K562 (cell line): Measurements from ENCODE around the gene NR2C2AP. TPM values are rescaled to one million over a fixed set of nuclear protein-coding genes. Genes with fewer than 3 reads are reported as not detected.

Experiments used
- ATAC-seq: fragments of 200-7000 bp; cut with Tn5 transposase; 3 replicates; pipeline ENCODE4 v1.9.1; 2020; ENCODE audit warnings: moderate library complexity
- BruUV-seq: library from RNA; stranded (reverse); fragments of 400-500 nt; replicated peaks from 2 replicates; lab custom pipeline; 2021; lab: Mats Ljungman, UMichigan
- CTCF ChIA-PET: fragments of 300-600 bp; formaldehyde crosslinking; extraction: SDS; loops from one replicate; lab custom pipeline; 2021; ENCODE audit warnings: low intra/inter-chr PET ratio; lab: Yijun Ruan, JAX
- POLR2A ChIA-PET: fragments of 300-600, 350-650 bp; sonication (Branson Sonifier 250); formaldehyde crosslinking; extraction: SDS; loops from one replicate; lab custom pipeline; 2021; ENCODE audit warnings: antibody characterized with exemption, inconsistent platforms; lab: Yijun Ruan, JAX
- DNase-seq, 4 experiments: peaks; one replicate each; pipeline versions ENCODE4 v3.0.0 to v3.0.0-alpha.2; 2011 to 2018; ENCODE audit warnings: low spot score in 3 of 4, mixed read lengths in 3 of 4; ENCODE audit errors: extremely low read depth in 1 of 4
- FAIRE-seq: peaks from 2 replicates; lab custom pipeline; 2011; peaks lifted over from hg19 to GRCh38; lab: Jason Lieb, UNC
- H2AFZ ChIP-seq: 2 replicates; pipeline ENCODE4 v1.6.0; 2011; ENCODE audit warnings: low read depth, low read length, control low read depth, inconsistent platforms
- H3K27ac ChIP-seq: fragments of 200-600 bp; 3 replicates; pipeline ENCODE4 v1.8.0; 2011; ENCODE audit warnings: low read depth, mild to moderate bottlenecking, control low read depth, inconsistent platforms, low read length, moderate library complexity, mixed read lengths; ENCODE audit errors: extremely low read depth
- H3K27me3 ChIP-seq, 2 experiments: fragments of 300-600 bp in 1 of 2; 2 replicates in 1 of 2; 3 replicates in 1 of 2; pipeline versions ENCODE4 v1.6.0 to v1.8.0; 2011; ENCODE audit warnings: inconsistent platforms in 2 of 2, low read length in 2 of 2, mild to moderate bottlenecking in 1 of 2, mixed read lengths in 1 of 2, moderate library complexity in 1 of 2; ENCODE audit not compliant: control insufficient read depth in 2 of 2, insufficient read depth in 2 of 2
- H3K36me3 ChIP-seq: fragments of 300-600 bp; 3 replicates; pipeline ENCODE4 v1.8.0; 2011; ENCODE audit warnings: mild to moderate bottlenecking, low read length, inconsistent platforms; ENCODE audit not compliant: control insufficient read depth, insufficient read depth
- H3K4me1 ChIP-seq, 2 experiments: fragments of 200-600 bp in 1 of 2; replicated peaks in 1 of 2; 2 replicates in 1 of 2; 3 replicates in 1 of 2; pipeline versions ENCODE4 v1.5.1 to v1.8.0; 2011; ENCODE audit warnings: inconsistent platforms in 2 of 2, low read length in 2 of 2, mild to moderate bottlenecking in 1 of 2, mixed read lengths in 1 of 2, moderate library complexity in 1 of 2; ENCODE audit not compliant: control insufficient read depth in 2 of 2, insufficient read depth in 2 of 2
- H3K4me2 ChIP-seq: 2 replicates; pipeline ENCODE4 v1.6.1; 2011; ENCODE audit warnings: low read length, control low read depth, inconsistent platforms, mixed read lengths; ENCODE audit not compliant: insufficient read depth
- H3K4me3 ChIP-seq: fragments of 200-600 bp; sonication (generic), shearing (Covaris generic); 2 replicates; pipeline ENCODE4 v1.5.1; 2016; ENCODE audit warnings: control low read depth, inconsistent platforms
- H3K79me2 ChIP-seq: fragments of 200-600 bp; 3 replicates; pipeline ENCODE4 v1.8.0; 2011; ENCODE audit warnings: low read length, inconsistent platforms; ENCODE audit not compliant: control insufficient read depth, insufficient read depth
- H3K9ac ChIP-seq, 2 experiments: 2 replicates each; pipeline versions ENCODE4 v1.6.0 to v1.6.1; 2011; ENCODE audit warnings: low read depth in 2 of 2, low read length in 2 of 2, control low read depth in 1 of 2, inconsistent platforms in 1 of 2, mild to moderate bottlenecking in 1 of 2, mixed read lengths in 1 of 2; ENCODE audit not compliant: insufficient read depth in 1 of 2
- H3K9me1 ChIP-seq: one replicate; pipeline ENCODE4 v1.6.0; 2011; ENCODE audit warnings: inconsistent platforms, mild to moderate bottlenecking, low read length, moderate library complexity; ENCODE audit not compliant: control insufficient read depth, insufficient read depth
- H3K9me3 ChIP-seq: replicated peaks from 2 replicates; pipeline ENCODE4 v1.5.1; 2011; ENCODE audit warnings: low read depth, low read length, inconsistent platforms; ENCODE audit not compliant: control insufficient read depth, insufficient read depth
- H4K20me1 ChIP-seq: replicated peaks from 2 replicates; pipeline ENCODE4 v1.6.1; 2011; ENCODE audit warnings: low read length, inconsistent platforms, mixed read lengths; ENCODE audit not compliant: control insufficient read depth, insufficient read depth
- ELF4 ChIP-seq: fragments of 450-650 bp; formaldehyde crosslinking; IDR thresholded peaks from 2 replicates; pipeline ENCODE4 v1.4.0; 2022; ENCODE audit warnings: missing genetic modification characterization
- NFE2L1 ChIP-seq: fragments of 450-650 bp; IDR thresholded peaks from 2 replicates; pipeline ENCODE4 v1.6.1; 2016; ENCODE audit warnings: missing genetic modification characterization, low read depth, mild to moderate bottlenecking, missing compliant biosample characterization, moderate library complexity, borderline replicate concordance
- OTX1 ChIP-seq: fragments of 450-650 bp; formaldehyde crosslinking; IDR thresholded peaks from 2 replicates; pipeline ENCODE4 v1.4.0; 2022; ENCODE audit warnings: mild to moderate bottlenecking
- RFX1 ChIP-seq: fragments of 450-650 bp; IDR thresholded peaks from 2 replicates; pipeline ENCODE4 v1.6.1; 2016; ENCODE audit warnings: mild to moderate bottlenecking, moderate library complexity
- WGBS: fragments of 100-300 bp; shearing (Covaris generic); methylation state at CpG from one replicate; pipeline ENCODE4 v1.1.6; 2016; ENCODE audit warnings: low coverage, mixed read lengths; ENCODE audit not compliant: insufficient coverage; ENCODE audit errors: missing lambda C conversion rate; 5-methylcytosine and 5-hydroxymethylcytosine counted together
- in situ Hi-C: fragments of 300-500 bp; cut with MboI; formaldehyde crosslinking; loops from 4 replicates; pipeline ENCODE4 v1.15.0; 2018; ENCODE audit warnings: inconsistent platforms, mixed read lengths
- intact Hi-C: fragments of 100-400 bp; cut with micrococcal nuclease; formaldehyde crosslinking; loops from 2 replicates; pipeline ENCODE4 v1.14.2; 2022
- polyA plus RNA-seq, 8 experiments: library from polyadenylated mRNA; depleted of rRNA in 4 of 8; stranded (reverse) in 5 of 8; unstranded in 3 of 8; fragments of >200 nt; fragmentation: Nextera tagmentation in 2 of 8; fragmentation: Illumina TruSeq in 1 of 8; extraction: Ambion mirVana in 2 of 8; extraction: Trizol in 1 of 8; gene quantifications; 2 replicates each; pipeline versions ENCODE4 v1.2.1 to v1.2.3, GENCODE V29; 2011 to 2014; ENCODE audit warnings: inconsistent platforms in 1 of 8, missing spikeins in 1 of 8
- total RNA-seq, 7 experiments: library from RNA; depleted of rRNA in 6 of 7; stranded (reverse); fragments of >200 nt in 6 of 7; fragmentation: Illumina TruSeq in 2 of 7; extraction: Trizol in 2 of 7; gene quantifications; 2 replicates each; pipeline versions ENCODE4 v1.2.1 to v1.2.3, GENCODE V29; 2011 to 2021; ENCODE audit warnings: low replicate concordance in 1 of 7
- TF ChIP-seq, protein P1 (sequence below): IDR thresholded peaks from 2 replicates; pipeline ENCODE4 v1.6.1; 2016; ENCODE audit warnings: missing genetic modification characterization, missing compliant biosample characterization
- TF ChIP-seq, protein P2 (sequence below): fragments of 250-450 bp; sonication (Bioruptor Pico); IDR thresholded peaks from 2 replicates; pipeline ENCODE4 v1.4.0; 2020
- TF ChIP-seq, protein P3 (sequence below): fragments of 450-650 bp; formaldehyde crosslinking; IDR thresholded peaks from 2 replicates; pipeline ENCODE4 v1.4.0; 2020; ENCODE audit warnings: mild to moderate bottlenecking, moderate library complexity
- TF ChIP-seq, protein P4 (sequence below): fragments of 450-650 bp; IDR thresholded peaks from 2 replicates; pipeline ENCODE4 v1.6.1; 2016; ENCODE audit warnings: missing biosample characterization, missing genetic modification characterization

Gene NR2C2AP
- total and polyA plus RNA-seq, 9 of the 15 experiments (the other 6 are each of a cell fraction or from before 2014, with no cell fraction given) = 23.7 to 77.4 (median 32.4) TPM

DNA sequence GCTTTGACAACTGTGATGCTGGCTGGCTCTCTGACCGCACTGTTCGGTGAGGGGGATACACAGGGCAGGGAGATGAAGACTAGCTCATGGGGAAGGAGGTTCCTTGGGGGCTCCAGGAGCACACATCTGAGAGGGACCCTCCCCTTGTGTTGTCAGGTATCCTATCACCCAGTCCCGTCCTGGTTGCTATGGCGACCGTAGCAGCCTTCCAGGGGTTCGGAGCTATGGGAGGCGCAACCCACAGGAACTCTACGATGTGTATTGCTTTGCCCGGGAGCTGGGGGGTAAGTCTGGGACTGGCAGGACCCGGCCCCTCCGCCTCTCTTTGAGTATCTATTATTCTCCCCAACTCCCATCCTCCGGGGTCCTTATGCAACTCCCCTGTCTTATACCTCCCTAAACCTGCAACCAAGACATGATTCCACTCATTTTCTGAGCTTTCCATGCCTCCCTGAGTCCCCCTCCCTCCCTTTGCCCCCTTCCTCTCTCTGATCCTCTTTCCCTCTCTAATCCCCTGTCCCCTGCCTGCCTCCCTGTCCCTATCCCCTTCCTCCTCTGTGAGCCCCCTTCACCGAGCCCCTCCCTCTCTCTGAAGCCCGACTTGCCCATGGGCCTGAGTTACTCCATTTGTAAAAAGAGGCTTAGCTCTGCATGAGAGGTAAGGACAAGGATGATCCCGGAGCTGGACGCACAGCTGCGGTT lies 21.1 kb upstream of the NR2C2AP start:
- no peaks in the 10 kb centered on the region for H3K9me1 ChIP-seq
- ATAC-seq (no peak), FAIRE-seq (no peak), DNase-seq (no peak)
- no peaks in the 10 kb centered on the region for H3K9me3 ChIP-seq
- peaks cover 4% of the 10 kb centered on the region; the same call in 1 of the 2 replicates for H4K20me1 ChIP-seq
- H3K4me1 ChIP-seq = peaks cover 3 to 25% of the 10 kb centered on the region in 2 experiments; a peak in 4 of 5 replicates
- H3K4me2 ChIP-seq = peak overlapping the region; percentile 53
- whole genome bisulfite sequencing = 49% methylated on average over 16 of the region's 17 CpGs
- no peaks in the 10 kb centered on the region for H3K79me2 ChIP-seq
- ChIA-PET POLR2A (interaction anchor here (0.6 to 1.3 kb wide), 4 partner anchors 10 to 227 kb away, joined by 3 to 6 read pairs (median 3); no protein-coding TSS in a partner anchor), CTCF (interaction anchor here (0.5 to 2.2 kb wide), 4 partner anchors 48 to 80 kb away, joined by 3 to 12 read pairs (median 5); no protein-coding TSS in a partner anchor)
- in situ Hi-C loops = no loop called here
- TF ChIP-seq, protein P1, sequence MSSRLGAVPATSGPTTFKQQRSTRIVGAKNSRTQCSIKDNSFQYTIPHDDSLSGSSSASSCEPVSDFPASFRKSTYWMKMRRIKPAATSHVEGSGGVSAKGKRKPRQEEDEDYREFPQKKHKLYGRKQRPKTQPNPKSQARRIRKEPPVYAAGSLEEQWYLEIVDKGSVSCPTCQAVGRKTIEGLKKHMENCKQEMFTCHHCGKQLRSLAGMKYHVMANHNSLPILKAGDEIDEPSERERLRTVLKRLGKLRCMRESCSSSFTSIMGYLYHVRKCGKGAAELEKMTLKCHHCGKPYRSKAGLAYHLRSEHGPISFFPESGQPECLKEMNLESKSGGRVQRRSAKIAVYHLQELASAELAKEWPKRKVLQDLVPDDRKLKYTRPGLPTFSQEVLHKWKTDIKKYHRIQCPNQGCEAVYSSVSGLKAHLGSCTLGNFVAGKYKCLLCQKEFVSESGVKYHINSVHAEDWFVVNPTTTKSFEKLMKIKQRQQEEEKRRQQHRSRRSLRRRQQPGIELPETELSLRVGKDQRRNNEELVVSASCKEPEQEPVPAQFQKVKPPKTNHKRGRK = peak; percentile 72
- TF ChIP-seq, protein P2, sequence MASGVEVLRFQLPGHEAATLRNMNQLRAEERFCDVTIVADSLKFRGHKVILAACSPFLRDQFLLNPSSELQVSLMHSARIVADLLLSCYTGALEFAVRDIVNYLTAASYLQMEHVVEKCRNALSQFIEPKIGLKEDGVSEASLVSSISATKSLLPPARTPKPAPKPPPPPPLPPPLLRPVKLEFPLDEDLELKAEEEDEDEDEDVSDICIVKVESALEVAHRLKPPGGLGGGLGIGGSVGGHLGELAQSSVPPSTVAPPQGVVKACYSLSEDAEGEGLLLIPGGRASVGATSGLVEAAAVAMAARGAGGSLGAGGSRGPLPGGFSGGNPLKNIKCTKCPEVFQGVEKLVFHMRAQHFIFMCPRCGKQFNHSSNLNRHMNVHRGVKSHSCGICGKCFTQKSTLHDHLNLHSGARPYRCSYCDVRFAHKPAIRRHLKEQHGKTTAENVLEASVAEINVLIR (CRISPR knock-in tag) = no peak
- TF ChIP-seq, protein P3, sequence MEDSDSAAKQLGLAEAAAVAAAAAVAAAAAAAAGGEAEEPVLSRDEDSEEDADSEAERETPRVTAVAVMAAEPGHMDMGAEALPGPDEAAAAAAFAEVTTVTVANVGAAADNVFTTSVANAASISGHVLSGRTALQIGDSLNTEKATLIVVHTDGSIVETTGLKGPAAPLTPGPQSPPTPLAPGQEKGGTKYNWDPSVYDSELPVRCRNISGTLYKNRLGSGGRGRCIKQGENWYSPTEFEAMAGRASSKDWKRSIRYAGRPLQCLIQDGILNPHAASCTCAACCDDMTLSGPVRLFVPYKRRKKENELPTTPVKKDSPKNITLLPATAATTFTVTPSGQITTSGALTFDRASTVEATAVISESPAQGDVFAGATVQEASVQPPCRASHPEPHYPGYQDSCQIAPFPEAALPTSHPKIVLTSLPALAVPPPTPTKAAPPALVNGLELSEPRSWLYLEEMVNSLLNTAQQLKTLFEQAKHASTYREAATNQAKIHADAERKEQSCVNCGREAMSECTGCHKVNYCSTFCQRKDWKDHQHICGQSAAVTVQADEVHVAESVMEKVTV (CRISPR knock-in tag) = no peak
- TF ChIP-seq, protein P4, sequence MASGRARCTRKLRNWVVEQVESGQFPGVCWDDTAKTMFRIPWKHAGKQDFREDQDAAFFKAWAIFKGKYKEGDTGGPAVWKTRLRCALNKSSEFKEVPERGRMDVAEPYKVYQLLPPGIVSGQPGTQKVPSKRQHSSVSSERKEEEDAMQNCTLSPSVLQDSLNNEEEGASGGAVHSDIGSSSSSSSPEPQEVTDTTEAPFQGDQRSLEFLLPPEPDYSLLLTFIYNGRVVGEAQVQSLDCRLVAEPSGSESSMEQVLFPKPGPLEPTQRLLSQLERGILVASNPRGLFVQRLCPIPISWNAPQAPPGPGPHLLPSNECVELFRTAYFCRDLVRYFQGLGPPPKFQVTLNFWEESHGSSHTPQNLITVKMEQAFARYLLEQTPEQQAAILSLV = peak; percentile 38; the same call in 1 of the 2 replicates
- TF ChIP-seq RFX1 (peak; percentile 85), ELF4 (CRISPR knock-in tag) (0 out of 2 replicates have a peak, but pooled peaks have one; percentile 43), NFE2L1 (tag) (no peak), OTX1 (peak; percentile 13; the same call in 1 of the 2 replicates)
- intact Hi-C loops = no loop called here
- no peaks in the 10 kb centered on the region for H3K36me3 ChIP-seq
- peak overlapping the region; percentile 37 for H3K4me3 ChIP-seq
- H3K27me3 ChIP-seq = peaks cover 5 to 42% of the 10 kb centered on the region in 2 experiments; a peak in 3 of 5 replicates
- H3K9ac ChIP-seq = peak overlapping the region; percentile 26 to 94; a peak in 3 of 4 replicates
- no TSS peak for BruUV-seq
- no peak overlapping the region for H3K27ac ChIP-seq
- peak overlapping the region; percentile 90 for H2AFZ ChIP-seq
